Measurements from ENCODE around the gene HELZ.
"Not testable (repeated sequence)": the region's sequence is repeated elsewhere in the genome, so short reads cannot be mapped to it uniquely, and the experiment has no call there.

The HELZ gene

DNA sequence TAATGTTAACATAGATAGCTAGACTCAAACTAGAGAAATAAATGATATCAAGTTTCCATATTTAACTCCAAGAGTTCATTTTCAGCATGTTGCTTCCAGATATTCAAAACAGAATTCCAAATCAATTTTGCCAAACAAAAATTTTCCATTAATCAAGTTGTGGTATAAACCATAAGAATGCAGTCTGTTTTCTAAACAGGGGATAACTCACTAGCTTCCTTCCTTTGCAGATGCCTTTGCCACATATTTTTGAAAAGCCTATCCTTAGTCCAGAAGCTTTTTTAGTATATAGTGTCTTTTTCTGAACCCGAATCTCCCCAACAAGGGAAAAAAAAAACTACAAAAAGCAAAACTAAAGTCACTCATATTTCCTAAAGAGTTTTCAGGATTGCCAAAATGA, 61.5 kb downstream of the HELZ start:
- DNase-seq = no peak

DNA sequence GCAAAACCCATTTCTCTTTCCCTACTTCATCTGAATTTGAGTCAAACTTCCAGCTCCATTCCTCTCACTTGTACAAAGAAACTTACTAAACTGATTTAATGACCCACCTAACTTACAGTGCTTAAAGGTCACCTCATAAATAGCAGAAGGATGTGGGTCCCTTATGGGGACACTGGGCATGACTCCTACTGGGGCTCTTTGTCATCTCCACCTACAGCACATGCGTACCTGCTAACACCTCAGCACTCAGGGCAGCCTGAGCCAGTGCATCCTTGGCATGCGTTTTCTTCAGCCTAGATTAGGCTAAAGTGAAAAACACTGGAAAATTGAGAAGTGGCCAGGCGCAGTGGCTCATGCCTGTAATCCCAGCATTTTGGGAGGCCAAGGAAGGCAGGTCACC, 63.2 kb downstream of the HELZ start:
- no peak for DNase-seq

DNA sequence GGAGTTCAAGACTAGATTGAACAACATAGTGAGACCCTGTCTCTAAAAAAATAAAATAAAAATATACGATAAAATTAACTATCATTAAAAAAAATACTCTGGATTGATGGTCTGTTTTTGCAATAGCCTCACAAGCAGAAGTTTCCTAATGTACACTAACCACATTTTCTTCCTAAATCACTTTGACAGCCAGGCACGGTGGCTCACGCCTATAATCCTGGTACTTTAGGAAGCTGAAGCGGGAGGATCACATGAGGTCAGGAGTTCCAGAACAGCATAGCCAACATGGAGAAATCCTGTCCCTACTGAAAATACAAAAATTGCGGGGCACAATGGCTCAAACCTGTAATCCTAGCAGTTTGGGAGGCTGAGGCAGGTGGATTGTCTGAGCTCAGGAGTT, 64.7 kb downstream of the HELZ start:
- no peak for DNase-seq

DNA sequence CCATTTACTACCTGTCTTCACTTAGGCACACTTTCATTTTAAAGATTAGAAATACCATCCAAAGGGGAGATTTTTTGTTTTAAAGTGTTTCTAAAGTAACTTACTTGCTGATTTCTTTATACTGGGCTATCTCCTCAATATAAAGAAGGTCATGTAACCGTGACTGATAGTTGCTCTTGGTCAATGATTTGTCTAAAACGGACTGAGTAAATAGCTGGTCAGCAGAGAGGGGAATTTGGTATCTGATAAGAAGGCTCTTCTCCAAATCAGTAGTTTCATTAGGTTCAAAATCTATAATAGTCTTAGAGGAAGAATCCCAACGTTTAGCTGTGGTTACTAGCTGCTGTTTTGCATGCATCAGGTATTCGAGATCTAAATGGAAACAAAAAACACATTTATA, 66.4 kb downstream of the HELZ start:
- DNase-seq = no peak

DNA sequence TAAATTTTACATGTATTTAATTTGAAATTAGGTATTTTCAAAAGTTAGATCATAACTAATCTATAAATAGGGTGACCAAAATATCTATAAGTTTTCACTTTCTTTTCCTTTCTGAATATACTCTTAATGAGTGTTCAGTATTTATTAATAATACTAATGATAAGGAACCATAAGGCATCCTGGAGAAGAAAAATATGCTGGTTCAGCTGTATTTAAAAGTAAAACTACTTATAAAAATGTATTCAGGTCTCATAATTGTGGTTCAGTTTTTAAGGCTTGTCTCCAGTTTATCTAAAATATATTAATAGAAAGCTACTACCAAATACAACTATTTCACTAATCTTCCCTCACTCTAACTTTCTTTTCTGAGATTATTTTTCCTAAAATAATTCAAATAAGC, 67.3 kb downstream of the HELZ start:
- DNase-seq = no peak

DNA sequence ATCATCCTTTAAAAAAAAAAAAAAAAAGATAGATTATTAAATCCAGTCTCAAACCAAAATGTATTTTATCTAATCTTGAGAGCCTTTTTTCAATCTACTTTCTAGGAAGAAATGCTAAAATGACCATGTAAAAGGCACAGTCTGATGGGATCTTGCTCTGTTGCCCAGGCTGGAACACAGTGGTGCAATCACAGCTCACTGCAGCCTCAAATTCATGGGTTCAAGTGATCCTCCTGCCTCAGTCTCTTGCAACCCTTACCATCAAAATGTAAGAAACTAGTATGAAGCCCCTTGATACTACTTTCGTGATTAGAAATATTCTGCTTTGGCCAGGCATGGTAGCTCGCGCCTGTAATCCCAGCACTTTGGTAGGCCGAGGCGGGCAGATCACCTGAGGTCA, 70.8 kb downstream of the HELZ start:
- DNase-seq = no peak

DNA sequence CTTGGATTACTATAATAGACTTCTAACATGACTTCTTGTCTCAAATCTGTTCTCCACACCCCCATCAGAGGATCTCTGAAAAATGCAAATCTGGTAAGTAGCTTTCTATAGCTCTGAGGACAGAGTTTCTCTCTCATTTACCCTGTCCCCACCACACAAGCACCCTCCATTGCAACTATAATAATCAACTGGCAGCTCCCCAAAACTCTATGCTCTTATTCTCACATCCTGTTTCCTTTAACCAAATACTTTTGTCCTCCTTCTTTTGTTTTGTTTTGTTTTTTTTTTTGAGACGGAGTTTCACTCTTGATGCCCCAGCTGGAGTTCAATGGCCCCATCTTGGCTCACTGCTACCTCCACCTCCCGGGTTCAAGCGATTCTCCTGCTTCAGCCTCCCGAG, 73.4 kb downstream of the HELZ start:
- no peak for DNase-seq

DNA sequence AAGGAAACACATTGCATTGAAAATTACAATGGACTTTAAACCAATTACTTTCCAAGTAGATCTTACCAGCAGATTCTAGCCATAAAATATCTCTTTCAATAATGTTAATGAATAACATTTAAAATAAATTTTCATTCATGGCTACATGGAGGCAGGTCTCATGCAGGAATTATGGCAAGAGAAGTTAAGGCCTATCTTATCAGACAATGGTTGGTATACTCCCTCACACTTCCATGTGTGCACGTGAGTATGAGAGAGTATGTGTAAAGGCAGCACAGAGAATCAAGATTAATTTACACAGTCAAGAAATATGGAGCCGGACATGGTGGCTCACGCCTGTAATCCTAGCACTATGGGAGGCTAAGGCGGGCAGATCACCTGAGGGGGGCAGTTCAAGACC, 76.5 kb downstream of the HELZ start:
- DNase-seq = no peak

DNA sequence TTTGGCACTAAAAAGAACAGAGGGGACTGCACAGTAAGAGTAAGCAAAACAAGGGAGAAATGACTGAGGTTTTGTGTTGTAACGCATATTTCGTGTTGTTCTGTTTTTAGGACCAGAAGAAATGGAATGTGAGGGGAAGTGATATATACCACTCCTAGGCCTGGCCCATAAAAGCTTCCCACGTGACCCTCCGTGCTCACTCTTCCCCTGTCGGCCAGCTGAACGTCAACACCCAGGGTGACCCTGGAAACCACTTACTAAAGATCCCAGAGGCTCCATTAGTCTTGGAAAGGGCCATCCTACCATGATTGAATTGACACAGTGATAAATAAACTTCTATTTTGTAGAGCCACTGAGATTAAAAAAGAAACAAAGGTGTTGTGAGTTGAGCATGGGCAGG, 79.8 kb downstream of the HELZ start:
- no peak for DNase-seq

DNA sequence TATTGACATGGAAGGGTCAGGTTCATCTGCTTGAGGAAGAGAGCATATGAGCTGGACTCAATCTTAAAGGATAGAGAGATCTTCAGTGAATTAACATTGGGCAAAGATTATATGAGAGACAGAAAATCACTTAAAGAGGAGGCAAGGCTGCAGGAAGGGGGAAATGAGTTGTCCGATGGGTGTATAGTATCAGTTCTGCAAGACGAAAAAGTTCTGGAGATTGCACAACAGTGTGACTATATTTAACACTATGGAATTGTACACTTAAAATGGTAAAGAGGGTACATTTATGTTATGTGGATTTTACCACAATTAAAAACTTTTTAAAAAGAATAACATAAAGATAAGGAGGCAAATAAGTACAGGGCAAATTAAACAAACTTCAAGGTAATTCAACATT, 80.7 kb downstream of the HELZ start:
- DNase-seq = no peak

DNA sequence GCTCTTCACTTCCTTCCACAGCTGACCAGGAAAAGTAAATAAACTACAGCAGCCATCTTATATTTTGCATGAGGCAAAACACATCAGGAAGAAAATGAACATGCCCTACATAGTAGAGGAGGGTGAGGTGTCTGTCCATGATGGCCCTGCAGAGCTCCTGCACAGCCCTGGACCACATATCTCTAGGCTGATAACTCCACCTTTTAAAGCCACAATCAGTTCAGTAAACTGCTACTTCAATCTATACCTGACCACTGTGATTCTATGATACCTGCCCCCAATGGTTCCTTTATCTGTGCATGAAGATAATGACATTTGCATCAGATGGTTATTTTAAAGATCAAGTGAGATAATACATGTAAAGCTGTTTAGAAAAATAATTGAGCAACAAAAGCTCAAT, 82.2 kb downstream of the HELZ start:
- DNase-seq = no peak

DNA sequence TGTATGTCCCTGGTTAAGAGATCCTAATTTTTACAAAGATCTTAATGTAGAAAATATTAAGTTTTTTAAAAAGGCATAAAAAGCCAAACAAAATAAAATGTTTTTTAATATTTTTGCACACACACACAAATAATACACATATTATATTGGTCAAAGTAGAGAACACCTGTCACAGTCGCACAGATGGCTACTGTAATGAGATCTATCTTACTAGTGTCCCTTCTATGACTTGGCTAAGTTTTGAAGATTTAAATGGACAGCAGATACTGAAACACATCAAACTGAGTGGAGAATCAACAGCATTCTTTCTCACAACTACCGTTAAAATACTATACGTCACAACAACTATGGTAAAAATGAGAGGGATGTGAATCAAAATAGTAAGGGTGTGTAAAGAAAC, 83.4 kb downstream of the HELZ start:
- DNase-seq = no peak

DNA sequence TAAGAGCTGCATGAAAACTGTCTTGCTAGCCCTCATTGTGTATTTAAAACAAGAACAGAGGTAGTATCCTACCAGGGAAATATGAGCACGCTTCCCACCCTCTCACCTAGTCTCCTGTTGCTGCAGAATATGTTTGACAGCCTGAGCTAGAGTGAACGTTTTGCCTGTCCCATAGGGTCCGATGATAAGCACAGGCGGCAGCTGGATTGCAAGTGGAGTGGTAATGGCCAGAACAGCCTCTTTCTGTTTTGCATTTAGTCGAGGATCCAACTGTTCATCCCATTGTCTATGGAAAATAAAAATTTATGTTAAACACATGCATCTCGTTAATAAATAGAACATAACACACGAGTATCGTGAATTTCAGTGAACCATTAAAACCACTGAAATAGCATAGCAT, 84.2 kb downstream of the HELZ start:
- DNase-seq = no peak

DNA sequence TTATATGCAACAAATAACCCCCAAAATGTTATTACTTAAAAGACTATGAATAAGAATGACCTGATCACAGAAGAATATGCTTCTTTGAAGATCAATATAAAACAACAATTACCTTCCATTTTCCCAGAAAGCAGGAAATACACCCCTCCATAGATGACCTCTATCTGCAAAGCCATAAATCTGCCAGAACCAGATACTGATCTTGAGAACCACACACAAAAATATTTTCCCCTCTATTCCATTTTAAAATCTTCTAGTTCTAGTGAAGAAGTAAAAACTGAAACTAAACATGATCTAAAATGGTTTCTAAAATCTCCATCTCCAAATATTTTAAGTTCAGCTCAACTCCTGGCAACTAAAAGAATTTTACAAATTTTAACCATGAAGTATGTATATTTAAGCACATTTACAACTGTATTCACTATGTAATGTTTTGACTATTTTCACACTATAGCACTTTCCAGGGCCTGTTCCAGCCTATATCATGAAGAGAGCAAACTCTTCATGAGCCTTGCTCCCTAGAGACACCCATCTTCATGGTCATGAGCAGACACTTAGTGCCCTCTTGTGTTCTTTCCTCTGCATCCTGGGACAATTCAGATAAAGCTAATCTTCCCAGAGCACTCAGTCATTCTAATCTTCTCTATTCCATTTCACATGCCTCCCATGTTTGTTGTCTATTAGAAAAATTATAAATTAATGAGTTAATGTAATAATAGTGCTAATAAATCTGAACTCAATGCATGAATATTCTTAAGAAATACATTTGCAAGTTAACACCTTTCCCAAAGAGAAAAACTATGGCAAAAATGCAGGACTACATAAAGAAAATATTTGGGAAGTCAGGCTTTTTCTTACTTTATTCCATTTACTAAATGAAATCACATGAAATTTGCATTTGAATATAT, 87.0 kb downstream of the HELZ start:
- DNase-seq = no peak

DNA sequence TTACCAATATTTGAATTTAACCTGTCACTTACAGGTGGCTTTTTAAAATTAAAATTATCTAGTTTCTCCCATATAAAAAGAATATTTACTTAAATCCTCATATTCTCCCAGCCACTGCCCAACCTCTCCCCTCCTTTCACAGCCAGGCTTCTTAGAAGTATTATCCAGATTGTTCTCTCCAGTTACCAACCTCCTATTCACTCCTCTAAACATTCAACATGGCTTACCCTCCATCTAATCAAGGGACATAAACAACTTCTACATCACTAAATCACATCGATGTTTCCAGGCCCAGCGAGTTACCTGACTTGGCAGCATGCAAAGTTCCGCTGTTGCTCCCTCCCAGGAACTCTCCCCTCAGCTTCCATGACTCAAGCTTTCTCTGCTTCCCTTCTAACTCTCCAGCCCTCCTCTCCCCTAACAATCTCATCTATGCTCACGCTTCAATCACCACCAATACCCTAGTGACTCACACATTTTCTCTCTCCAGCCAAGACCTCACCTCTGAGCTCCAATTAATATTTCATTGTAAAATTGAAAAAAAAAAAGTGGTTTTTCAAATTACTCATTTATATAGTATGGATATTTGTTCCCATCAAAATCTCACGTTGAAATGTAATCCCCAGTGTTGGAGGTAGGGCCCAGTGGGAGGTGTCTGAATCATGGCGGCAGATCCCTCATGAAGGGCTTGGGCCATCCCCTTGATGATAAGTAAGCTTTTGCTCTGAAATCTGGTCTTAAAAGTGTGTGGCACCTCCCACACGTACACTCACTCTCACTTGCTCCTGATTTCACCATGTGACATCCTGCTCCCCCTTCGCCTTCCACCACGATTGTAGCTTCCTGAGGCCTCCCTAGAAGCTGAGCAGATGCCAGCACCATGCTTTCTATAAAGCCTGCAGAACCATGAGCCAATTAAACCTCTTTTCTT, 88.5 kb downstream of the HELZ start:
- no peak for DNase-seq

DNA sequence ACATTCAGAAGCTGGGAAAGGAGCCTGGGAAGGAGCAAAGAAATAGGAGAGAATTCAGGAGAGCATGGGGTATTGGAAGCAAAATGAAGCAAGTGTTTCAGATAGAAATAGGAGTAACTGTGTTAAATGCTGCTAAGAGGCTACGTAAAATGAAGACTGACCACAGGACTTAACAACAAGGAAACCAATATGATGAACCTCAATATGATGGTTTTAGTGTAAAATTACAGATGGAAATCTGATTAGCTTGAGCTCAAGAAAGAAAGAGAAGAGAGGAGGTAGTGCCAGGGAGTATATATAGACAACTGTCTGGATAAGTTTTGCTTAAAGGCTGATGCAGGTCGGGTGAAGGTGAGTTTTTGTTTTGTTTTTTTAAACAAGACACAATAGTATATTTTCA, 92.2 kb downstream of the HELZ start:
- DNase-seq = no peak

DNA sequence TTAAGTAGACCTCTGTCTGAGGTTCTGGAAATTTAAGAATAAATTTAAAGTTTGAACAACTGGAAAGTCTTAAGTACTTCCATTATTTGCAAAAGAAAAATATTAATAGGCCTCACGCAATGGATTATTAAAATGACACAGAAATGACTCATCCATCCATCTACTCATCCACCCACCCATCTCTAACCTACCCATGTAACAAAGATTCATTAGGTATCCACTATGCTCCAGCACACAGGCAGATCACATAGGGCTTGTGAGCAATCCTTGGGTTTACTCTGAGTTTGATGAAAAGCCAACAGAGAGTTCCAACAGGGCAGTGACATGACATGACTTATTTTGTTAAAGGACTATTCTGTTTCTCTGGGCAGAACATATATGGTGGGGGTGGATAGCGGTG, 93.3 kb downstream of the HELZ start:
- DNase-seq = no peak

DNA sequence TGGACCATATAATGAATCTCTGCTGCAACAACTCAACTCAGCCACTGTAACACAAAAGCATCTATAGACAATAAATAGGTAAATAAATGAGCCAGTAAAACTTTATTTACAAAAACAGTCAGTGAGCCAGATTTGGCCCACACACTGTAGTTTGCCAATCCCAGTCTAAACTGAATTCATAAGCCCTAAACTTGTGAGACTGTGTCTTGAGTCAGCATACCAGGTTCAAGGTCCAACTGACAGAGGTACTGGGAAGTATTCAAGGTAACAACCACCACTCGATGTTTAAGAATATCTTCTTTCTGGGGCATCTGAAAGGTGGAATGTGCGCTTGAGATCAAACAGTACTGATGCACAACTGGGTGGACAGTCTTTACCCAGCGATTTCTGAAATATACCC, 94.2 kb downstream of the HELZ start:
- no peak for DNase-seq

DNA sequence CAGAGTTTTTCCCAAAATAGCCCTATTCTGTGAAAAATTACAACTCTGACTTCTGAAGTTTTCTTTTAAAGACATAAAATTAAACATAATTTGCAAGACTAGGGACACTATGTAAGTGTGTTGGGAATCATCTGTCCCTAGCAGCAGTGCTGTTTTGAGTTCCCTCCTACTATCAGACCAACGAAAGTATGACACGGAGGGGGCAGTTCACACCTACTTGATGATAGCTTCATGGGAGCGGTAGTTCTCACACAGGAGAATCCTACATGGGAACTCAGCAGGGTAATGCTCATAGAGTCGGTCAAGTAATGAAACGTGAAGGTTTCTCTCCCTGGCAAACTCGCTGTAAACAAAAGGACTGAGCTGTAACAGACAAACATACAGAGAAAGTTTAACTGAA, 96.6 kb downstream of the HELZ start:
- no peak for DNase-seq

DNA sequence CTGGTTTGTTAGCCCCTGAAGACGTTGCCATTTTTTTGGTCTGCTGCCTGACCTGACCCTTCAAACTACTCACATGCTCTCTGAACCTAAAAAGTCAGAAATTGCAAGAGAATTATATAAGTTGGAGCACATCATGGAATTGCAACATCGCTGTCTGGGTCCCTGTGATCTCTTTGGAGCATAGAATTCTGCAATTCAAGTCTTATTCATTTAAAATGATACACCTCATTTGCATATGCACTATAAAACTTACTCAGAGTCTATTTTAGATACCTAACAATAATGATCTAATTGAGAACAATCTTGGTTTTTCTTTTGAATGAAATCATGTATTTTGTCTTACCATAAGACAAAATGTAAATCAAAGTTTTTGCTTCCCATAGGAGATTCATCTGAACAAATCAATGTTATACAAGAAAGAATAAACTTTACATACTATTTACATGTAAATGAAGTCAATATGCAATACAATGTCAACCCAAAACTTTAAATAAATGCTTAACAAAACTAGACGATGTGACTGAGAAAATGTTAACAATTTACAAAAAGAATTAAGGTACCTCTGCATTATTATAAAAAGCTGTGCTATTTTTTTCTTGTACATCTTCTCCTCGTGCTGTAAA, 99.7 kb downstream of the HELZ start:
- DNase-seq = no peak

DNA sequence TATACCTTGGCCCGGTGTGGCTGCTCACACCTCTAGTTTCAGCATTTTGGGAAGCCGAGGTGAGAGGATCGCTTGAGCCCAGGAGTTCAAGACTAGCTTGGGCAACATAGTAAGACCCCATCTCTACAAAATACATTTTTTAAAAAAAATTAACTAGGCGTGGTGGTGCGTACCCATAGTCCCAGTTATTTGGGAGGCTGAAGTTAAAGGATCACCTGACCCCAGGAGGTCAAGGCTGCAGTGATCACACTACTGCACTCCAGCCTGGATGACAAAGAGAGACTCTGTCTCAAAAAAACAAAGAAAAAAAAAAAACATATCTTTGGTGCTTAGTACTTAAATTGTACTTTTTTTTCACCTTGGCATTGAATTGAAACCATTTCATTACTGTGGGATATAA, 101.7 kb downstream of the HELZ start:
- DNase-seq = no peak

DNA sequence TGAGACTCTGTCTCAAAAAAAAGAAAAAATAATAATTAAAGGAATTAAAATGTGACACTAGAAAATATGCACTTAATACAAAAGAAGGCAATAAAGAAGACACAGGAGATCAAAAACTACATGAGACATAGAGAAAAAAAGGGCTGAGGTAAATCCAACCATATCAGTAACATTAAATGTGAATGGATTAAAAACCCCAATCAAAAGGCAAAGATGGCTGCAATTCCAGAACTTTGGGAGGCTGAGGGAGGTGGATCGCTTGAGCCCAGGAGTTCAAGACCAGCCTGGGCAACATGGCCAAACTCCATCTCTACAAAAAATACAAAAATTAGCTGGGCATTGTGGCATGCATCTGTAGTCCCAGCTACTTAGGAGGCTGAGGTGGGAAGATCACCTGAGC, 103.0 kb downstream of the HELZ start:
- not testable (repeated sequence) for DNase-seq

DNA sequence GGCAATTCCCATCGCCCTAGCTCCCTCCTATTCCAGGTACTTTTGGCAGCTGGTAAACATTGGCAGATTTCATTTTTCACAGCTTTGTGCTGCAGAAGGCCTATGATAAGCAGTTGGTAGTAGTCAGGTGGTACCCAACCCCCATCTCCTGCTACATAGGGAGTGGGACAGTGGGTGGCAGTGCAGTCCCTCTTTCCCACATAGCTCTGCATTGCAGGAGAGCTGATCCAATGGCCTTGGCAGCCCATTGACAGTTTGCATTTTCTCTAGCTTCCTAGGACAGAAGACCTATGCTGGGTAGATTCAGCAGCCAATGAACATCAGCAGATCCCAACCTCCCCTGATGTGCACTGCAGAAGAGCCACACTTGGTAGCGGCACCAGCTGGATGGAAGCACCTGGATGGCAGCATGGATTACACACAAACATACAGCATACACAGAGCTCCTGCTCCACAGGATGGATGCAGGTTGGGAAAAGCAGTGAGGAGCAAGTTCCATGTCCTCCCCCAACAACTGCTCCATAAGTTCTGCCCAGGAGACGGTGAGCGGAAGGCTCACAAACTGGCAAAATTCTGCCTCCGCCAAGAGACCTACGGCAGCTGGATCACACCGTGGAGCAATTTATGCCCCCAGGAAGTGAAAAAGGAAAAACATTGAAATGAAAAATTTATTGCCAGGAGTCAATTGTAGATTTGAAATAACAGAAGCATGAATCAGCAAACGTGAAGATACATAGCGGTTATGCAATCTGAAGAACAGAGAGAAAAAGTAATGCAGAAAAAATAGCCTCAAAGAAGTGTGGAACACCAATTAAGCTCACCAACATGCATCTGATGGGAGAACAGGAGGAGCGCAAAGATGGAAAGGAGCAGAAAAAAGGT, 105.0 kb downstream of the HELZ start:
- DNase-seq = no peak

All from activated T-cell treated with anti-CD3 and anti-CD28 coated beads for 4 hours (primary cell).